ENCODE measurements around the gene PDIA6. TPM values are rescaled to one million over a fixed set of nuclear protein-coding genes. Genes with fewer than 3 reads are reported as not detected.
A peak's percentile ranks its signal among the peaks of the same experiment; 100 is the strongest.
"Not testable (repeated sequence)": the region's sequence is repeated elsewhere in the genome, so short reads cannot be mapped to it uniquely, and the experiment has no call there.

The PDIA6 gene
- total RNA-seq, 1 experiment from 2014 or later: 271 TPM

GRCh38 chr2:10813163-10814138, 866 bp upstream of the PDIA6 start:
- POLR2A ChIA-PET: interaction anchor here (0.6 kb wide), 1 partner anchor 190 kb away, joined by 12 read pairs; no protein-coding TSS in a partner anchor
- H3K36me3 ChIP-seq (ENCODE audit: control insufficient read depth, insufficient read depth, low read length); DNase-seq (ENCODE audit: low read depth, low spot score); BruUV-seq (replicated peaks); H3K9me3 ChIP-seq (ENCODE audit: control insufficient read depth, insufficient read depth, low read depth, low read length); H3K27me3 ChIP-seq (ENCODE audit: control insufficient read depth, insufficient read depth, low read length); in situ Hi-C loops (cut with HindIII; ENCODE audit: low pct_unique_long_range_greater_than_20kb, low sequenced_read_pairs); CTCF ChIA-PET; intact Hi-C loops (cut with micrococcal nuclease; ENCODE audit: unreplicated experiment): not testable (repeated sequence)
- peak overlapping the region; percentile 70 for H3K27ac ChIP-seq (ENCODE audit: low read length)
- H3K4me1 ChIP-seq (ENCODE audit: control insufficient read depth, insufficient read depth, low read length): peaks cover 20% of the 10 kb centered on the region
- H3K4me3 ChIP-seq (ENCODE audit: low read depth in 2 of 2, low read length in 2 of 2): peak overlapping the region; percentile 60 to 64
- ATAC-seq: peak; percentile 39

GRCh38 chr2:10811517-10811916, 1.1 kb downstream of the PDIA6 start:
- intact Hi-C loops (cut with micrococcal nuclease; ENCODE audit: unreplicated experiment) (no loop called here), in situ Hi-C loops (cut with HindIII; ENCODE audit: low pct_unique_long_range_greater_than_20kb, low sequenced_read_pairs) (no loop called here)
- ATAC-seq (no peak), DNase-seq (ENCODE audit: low read depth, low spot score) (no peak)
- TF ChIP-seq TCF7L2 (IDR thresholded peaks at IDR 0.05; ENCODE audit: low read depth, low read length) (no peak), POLR2AphosphoS5 (IDR thresholded peaks at IDR 0.05; ENCODE audit: low read depth, low read length) (no peak), REST (IDR thresholded peaks at IDR 0.05; ENCODE audit: insufficient read depth in 1 of 2, low read depth in 2 of 2, low read length in 1 of 2) (no peak), CTCF (IDR thresholded peaks at IDR 0.05) (no peak), SIN3A (IDR thresholded peaks at IDR 0.05; ENCODE audit: borderline replicate concordance, insufficient read depth, low read depth, low read length) (no peak)
- H3K9me3 ChIP-seq (ENCODE audit: control insufficient read depth, insufficient read depth, low read depth, low read length): no peaks in the 10 kb centered on the region
- ChIA-PET CTCF (no interaction called here), POLR2A (no interaction called here)
- H3K4me3 ChIP-seq (ENCODE audit: low read depth in 2 of 2, low read length in 2 of 2): peak overlapping the region; percentile 60 to 88
- no TSS peak for BruUV-seq (replicated peaks)
- H3K27me3 ChIP-seq (ENCODE audit: control insufficient read depth, insufficient read depth, low read length): no peaks in the 10 kb centered on the region
- peaks cover 20% of the 10 kb centered on the region for H3K4me1 ChIP-seq (ENCODE audit: control insufficient read depth, insufficient read depth, low read length)
- H3K27ac ChIP-seq (ENCODE audit: low read length): peak overlapping the region; percentile 89
- H3K36me3 ChIP-seq (ENCODE audit: control insufficient read depth, insufficient read depth, low read length): peaks cover 5% of the 10 kb centered on the region
